Transverse colon (tissue), 3 donors: ENCODE results near the gene ZNF546.

ENCODE experiments used
- CTCF ChIP-seq, 5 experiments: fragments of 200-600 bp in 3 of 5; fragments of 450-650 bp in 2 of 5; sonication (generic) in 3 of 5; IDR thresholded peaks; 1 replicate in 2 of 5; 2 replicates in 3 of 5; pipeline ENCODE4 v1.5.1; 2016 to 2017; ENCODE audit warnings: antibody characterized with exemption in 5 of 5, inconsistent platforms in 3 of 5, mild to moderate bottlenecking in 2 of 5, moderate library complexity in 1 of 5
- EP300 ChIP-seq: sonication (generic); formaldehyde crosslinking; IDR thresholded peaks from one replicate; pipeline ENCODE4 v1.6.1; 2017; ENCODE audit warnings: antibody characterized with exemption, low read depth

DNA sequence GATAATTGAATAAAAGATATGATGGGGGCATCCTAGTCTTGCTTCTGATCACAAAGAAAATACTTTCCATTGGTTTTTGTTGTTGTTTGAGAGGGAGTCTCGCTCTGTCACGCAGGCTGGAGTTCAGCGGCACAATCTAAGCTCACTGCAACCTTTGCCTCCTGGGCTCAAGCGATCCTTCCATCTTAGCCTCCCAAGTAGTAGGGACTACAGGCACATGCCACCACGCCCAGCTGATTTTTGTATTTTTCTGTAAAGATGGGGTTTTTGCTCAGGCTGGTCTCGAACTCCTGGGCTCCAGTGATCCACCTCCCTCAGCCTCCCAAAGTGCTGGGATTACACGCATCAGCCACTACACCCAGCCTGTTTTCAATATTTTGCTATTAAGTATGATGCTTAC lies 42.9 kb upstream of the ZNF546 start:
- no peak for TF ChIP-seq CTCF (IDR thresholded peaks at IDR 0.05)
- TF ChIP-seq EP300: no peak
